ENCODE measurements around the gene GOSR1. TPM values are rescaled to one million over a fixed set of nuclear protein-coding genes. Genes with fewer than 3 reads are reported as not detected.

GOSR1 gene
- polyA plus RNA-seq, 1 of the 3 experiments (the other 2 are of a cell fraction) = 13.7 TPM

GRCh38 chr17:30503558-30503957 is 26.4 kb downstream of the GOSR1 start:
- Histone ChIP-seq H3K27ac (ENCODE audit: low read depth in 2 of 2, low read length in 1 of 2) (no peak overlapping the region), H3K4me3 (ENCODE audit: low read depth in 2 of 2, low read length in 1 of 2) (no peak overlapping the region), H3F3A (replicated peaks; ENCODE audit: insufficient read depth) (no peaks in the 10 kb centered on the region), H3K9ac (no peak overlapping the region), H4K20me1 (ENCODE audit: insufficient read depth) (no peaks in the 10 kb centered on the region), H3K9me3 (no peaks in the 10 kb centered on the region), H3K36me3 (replicated peaks in 1 of 2; ENCODE audit: control insufficient read depth in 1 of 2, insufficient read depth in 2 of 2, low read length in 1 of 2) (peaks cover 64% of the 10 kb centered on the region in 2 experiments), H3K4me1 (ENCODE audit: control insufficient read depth in 1 of 2, insufficient read depth in 2 of 2, low read depth in 1 of 2, low read length in 1 of 2) (no peaks in the 10 kb centered on the region), H3K27me3 (ENCODE audit: insufficient read depth) (no peaks in the 10 kb centered on the region), H2AFZ (ENCODE audit: low read depth) (no peak overlapping the region), H3K4me2 (no peak overlapping the region), H3K9me2 (no peaks in the 10 kb centered on the region), H3K79me2 (ENCODE audit: insufficient read depth) (peaks cover 13% of the 10 kb centered on the region)
- DNase-seq = no peak
- TF ChIP-seq USF1 (IDR thresholded peaks at IDR 0.05; ENCODE audit: borderline replicate concordance, low read depth) = no peak
- TF ChIP-seq CTCF (IDR thresholded peaks at IDR 0.05) = no peak
- TF ChIP-seq FOXJ3 (CRISPR knock-in tag; IDR thresholded peaks at IDR 0.05) = no peak
- WGBS (ENCODE audit: low lambda C conversion rate) = 96% methylated on average over 4 of the region's 4 CpGs
- ChIA-PET POLR2A (interaction anchor here (0.6 kb wide), 1 partner anchor 23 kb away, joined by 3 read pairs; no protein-coding TSS in a partner anchor), CTCF (interaction anchor here (0.6 to 1.6 kb wide), 2 partner anchors 26 to 922 kb away, joined by 3 read pairs; partner anchors contain the start of gene GOSR1)

GRCh38 chr17:30505868-30506417 is 28.7 kb downstream of the GOSR1 start:
- Histone ChIP-seq H4K20me1 (ENCODE audit: insufficient read depth) (no peaks in the 10 kb centered on the region), H3K4me2 (no peak overlapping the region), H3F3A (replicated peaks; ENCODE audit: insufficient read depth) (peaks cover 5% of the 10 kb centered on the region), H3K9ac (no peak overlapping the region), H3K79me2 (ENCODE audit: insufficient read depth) (peaks cover 7% of the 10 kb centered on the region; the same call in 1 of the 2 replicates), H3K36me3 (replicated peaks in 1 of 2; ENCODE audit: control insufficient read depth in 1 of 2, insufficient read depth in 2 of 2, low read length in 1 of 2) (peaks cover 51 to 52% of the 10 kb centered on the region in 2 experiments), H3K4me3 (ENCODE audit: low read depth in 2 of 2, low read length in 1 of 2) (no peak overlapping the region), H3K4me1 (ENCODE audit: control insufficient read depth in 1 of 2, insufficient read depth in 2 of 2, low read depth in 1 of 2, low read length in 1 of 2) (no peaks in the 10 kb centered on the region), H2AFZ (ENCODE audit: low read depth) (no peak overlapping the region), H3K27ac (ENCODE audit: low read depth in 2 of 2, low read length in 1 of 2) (no peak overlapping the region), H3K27me3 (ENCODE audit: insufficient read depth) (no peaks in the 10 kb centered on the region), H3K9me3 (no peaks in the 10 kb centered on the region), H3K9me2 (no peaks in the 10 kb centered on the region)
- ChIA-PET POLR2A (no interaction called here), CTCF (no interaction called here)
- TF ChIP-seq MAX (IDR thresholded peaks at IDR 0.05; ENCODE audit: low read depth) = no peak
- TF ChIP-seq CTCF (IDR thresholded peaks at IDR 0.05) = no peak
- TF ChIP-seq SIN3A (IDR thresholded peaks at IDR 0.05; ENCODE audit: borderline replicate concordance, low read depth, low read length) = no peak
- no peak for TF ChIP-seq RAD21 (IDR thresholded peaks at IDR 0.05; ENCODE audit: low read length)
- no peak for TF ChIP-seq POLR2AphosphoS5 (IDR thresholded peaks at IDR 0.05; ENCODE audit: low read depth, low read length)
- TF ChIP-seq RCOR1 (IDR thresholded peaks at IDR 0.05; ENCODE audit: low read length) = no peak
- no peak for TF ChIP-seq GABPA (IDR thresholded peaks at IDR 0.05; ENCODE audit: low read depth)
- TF ChIP-seq ELF1 (IDR thresholded peaks at IDR 0.05) = no peak
- TF ChIP-seq MXI1 (IDR thresholded peaks at IDR 0.05; ENCODE audit: low read depth, low read length) = no peak
- TF ChIP-seq TAF1 (IDR thresholded peaks at IDR 0.05; ENCODE audit: borderline replicate concordance, low read depth, low read length) = no peak
- no peak for TF ChIP-seq FOXM1 (IDR thresholded peaks at IDR 0.05; ENCODE audit: low read depth)
- no peak for DNase-seq
- WGBS (ENCODE audit: low lambda C conversion rate) = 96% methylated on average over 6 of the region's 6 CpGs
